ENCODE results near the gene SLC36A2.
"Not testable (repeated sequence)": the region's sequence is repeated elsewhere in the genome, so short reads cannot be mapped to it uniquely, and the experiment has no call there.

SLC36A2 gene

GRCh38 chr5:151347369-151347768 is at the start of gene SLC36A2:
Gene SLC36A2, minus strand, starts transcription at chr5:151347559. Its CDS starts 99 bp downstream, at chr5:151347460.
- no peak for DNase-seq (ENCODE audit: low read depth)

- no peak for DNase-seq (ENCODE audit: low read depth)
Observed at GRCh38 chr5:151388960-151389359, 41.6 kb upstream of the SLC36A2 start.

GRCh38 chr5:151384106-151384505 is 36.7 kb upstream of the SLC36A2 start:
- DNase-seq (ENCODE audit: low read depth) = no peak

GRCh38 chr5:151383011-151383410 is 35.7 kb upstream of the SLC36A2 start:
- DNase-seq (ENCODE audit: low read depth) = no peak

- DNase-seq (ENCODE audit: low read depth) = no peak
Observed at GRCh38 chr5:151382576-151382975, 35.2 kb upstream of the SLC36A2 start.

GRCh38 chr5:151381899-151382298 is 34.5 kb upstream of the SLC36A2 start:
- no peak for DNase-seq (ENCODE audit: low read depth)

GRCh38 chr5:151378616-151379015 is 31.3 kb upstream of the SLC36A2 start:
- no peak for DNase-seq (ENCODE audit: low read depth)

- DNase-seq (ENCODE audit: low read depth) = no peak
Observed at GRCh38 chr5:151374539-151374938, 27.2 kb upstream of the SLC36A2 start.

- DNase-seq (ENCODE audit: low read depth) = not testable (repeated sequence)
Observed at GRCh38 chr5:151367038-151367437, 19.7 kb upstream of the SLC36A2 start.

- DNase-seq (ENCODE audit: low read depth) = no peak
Observed at GRCh38 chr5:151363673-151364072, 16.3 kb upstream of the SLC36A2 start.

- DNase-seq (ENCODE audit: low read depth) = no peak
Observed at GRCh38 chr5:151362970-151363369, 15.6 kb upstream of the SLC36A2 start.

GRCh38 chr5:151359391-151359790 is 12.0 kb upstream of the SLC36A2 start:
- DNase-seq (ENCODE audit: low read depth) = no peak

GRCh38 chr5:151357792-151358191 is 10.4 kb upstream of the SLC36A2 start:
- no peak for DNase-seq (ENCODE audit: low read depth)

GRCh38 chr5:151357097-151357496 is 9.7 kb upstream of the SLC36A2 start:
- no peak for DNase-seq (ENCODE audit: low read depth)

- DNase-seq (ENCODE audit: low read depth) = no peak
Observed at GRCh38 chr5:151351671-151352070, 4.3 kb upstream of the SLC36A2 start.

- DNase-seq (ENCODE audit: low read depth) = no peak
Observed at GRCh38 chr5:151348789-151349188, 1.4 kb upstream of the SLC36A2 start.

- no peak for DNase-seq (ENCODE audit: low read depth)
Observed at GRCh38 chr5:151345808-151346478, 1.4 kb downstream of the SLC36A2 start.

- no peak for DNase-seq (ENCODE audit: low read depth)
Observed at GRCh38 chr5:151345187-151345807, 2.1 kb downstream of the SLC36A2 start.

- DNase-seq (ENCODE audit: low read depth) = no peak
Observed at GRCh38 chr5:151344088-151344487, 3.3 kb downstream of the SLC36A2 start.

GRCh38 chr5:151340004-151340403 is 7.4 kb downstream of the SLC36A2 start:
- no peak for DNase-seq (ENCODE audit: low read depth)

GRCh38 chr5:151338734-151339133 is 8.6 kb downstream of the SLC36A2 start:
- no peak for DNase-seq (ENCODE audit: low read depth)

- DNase-seq (ENCODE audit: low read depth) = no peak
Observed at GRCh38 chr5:151332857-151333256, 14.5 kb downstream of the SLC36A2 start.

GRCh38 chr5:151328734-151329133 is 18.6 kb downstream of the SLC36A2 start:
- no peak for DNase-seq (ENCODE audit: low read depth)

GRCh38 chr5:151327585-151327984 is 19.8 kb downstream of the SLC36A2 start:
- DNase-seq (ENCODE audit: low read depth) = no peak

Data from activated T-cell treated with anti-CD3 and anti-CD28 coated beads for 24 hours (primary cell).